Mammary epithelial cell (primary cell): ENCODE data around the gene CD24.
"Not testable (repeated sequence)": the region's sequence is repeated elsewhere in the genome, so short reads cannot be mapped to it uniquely, and the experiment has no call there.

Experiments
- CTCF ChIP-seq, 2 donors: IDR thresholded peaks in 1 of 2; conservative IDR thresholded peaks in 1 of 2; 2 replicates each; pipeline ENCODE4 v1.5.1; 2011 to 2012; ENCODE audit warnings: inconsistent platforms in 2 of 2, low read length in 2 of 2, mild to moderate bottlenecking in 2 of 2, control low read depth in 1 of 2, low read depth in 1 of 2; ENCODE audit not compliant: insufficient read depth in 1 of 2; ENCODE audit errors: extremely low read depth in 1 of 2
- EZH2 ChIP-seq: IDR thresholded peaks from 2 replicates; pipeline ENCODE4 v1.6.1; 2012; ENCODE audit warnings: low read length, inconsistent platforms, borderline replicate concordance

- not testable (repeated sequence) for TF ChIP-seq CTCF (conservative IDR thresholded peaks at IDR 0.05 in 1 of 2, IDR thresholded peaks at IDR 0.05 in 1 of 2; ENCODE audit: extremely low read depth in 1 of 2, insufficient read depth in 1 of 2, low read depth in 1 of 2, low read length in 2 of 2); EZH2
Measured at GRCh38 chr6:106989737-106990136, 15.2 kb upstream of the CD24 start.
